ENCODE data around the gene HDAC4. TPM values are rescaled to one million over a fixed set of nuclear protein-coding genes. Genes with fewer than 3 reads are reported as not detected.

The HDAC4 gene
- total RNA-seq, 1 experiment from 2014 or later = 47.6 TPM

- Histone ChIP-seq H3K79me2 (ENCODE audit: insufficient read depth, low read length) (peaks cover 32% of the 10 kb centered on the region), H3K4me3 (replicated peaks in 1 of 2; ENCODE audit: low read depth in 1 of 2, low read length in 2 of 2) (no peak overlapping the region), H3K9ac (ENCODE audit: low read length) (no peak overlapping the region), H4K20me1 (ENCODE audit: insufficient read depth) (no peaks in the 10 kb centered on the region), H3K27me3 (ENCODE audit: insufficient read depth, low read length) (no peaks in the 10 kb centered on the region), H3K36me3 (ENCODE audit: control insufficient read depth in 1 of 2, insufficient read depth in 2 of 2, low read length in 2 of 2) (no peaks in the 10 kb centered on the region), H3K27ac (ENCODE audit: low read depth, low read length) (no peak overlapping the region), H2AFZ (ENCODE audit: low read depth, low read length, poor library complexity, severe bottlenecking) (no peak overlapping the region), H3K9me3 (ENCODE audit: control insufficient read depth in 1 of 2, insufficient read depth in 1 of 2, low read depth in 1 of 2, low read length in 2 of 2) (no peaks in the 10 kb centered on the region), H3K4me2 (ENCODE audit: low read length) (no peak overlapping the region), H3K4me1 (ENCODE audit: control insufficient read depth in 1 of 2, insufficient read depth in 2 of 2, low read length in 2 of 2) (no peaks in the 10 kb centered on the region), H3K9me2 (ENCODE audit: insufficient read depth) (no peaks in the 10 kb centered on the region)
- no TSS peak for BruUV-seq (replicated peaks)
- DNase-seq (ENCODE audit: low read depth, low spot score) = no peak
- TF ChIP-seq EGR1 (IDR thresholded peaks at IDR 0.05; ENCODE audit: low read depth) = no peak
- TF ChIP-seq ZNF274 (IDR thresholded peaks at IDR 0.05; ENCODE audit: low read depth, low read length) = no peak
- no peak for TF ChIP-seq RAD21 (IDR thresholded peaks at IDR 0.05; ENCODE audit: low read depth)
- no peak for TF ChIP-seq SRF (IDR thresholded peaks at IDR 0.05; ENCODE audit: low read depth)
- TF ChIP-seq CBX3 (IDR thresholded peaks at IDR 0.05; ENCODE audit: low read depth) = no peak
- no peak for TF ChIP-seq CTCF (IDR thresholded peaks at IDR 0.05 in 2 of 3, conservative IDR thresholded peaks at IDR 0.05 in 1 of 3; ENCODE audit: borderline replicate concordance in 1 of 3, insufficient read depth in 1 of 3, low read depth in 2 of 3, low read length in 2 of 3)
- no peak for TF ChIP-seq POLR2AphosphoS5 (IDR thresholded peaks at IDR 0.05; ENCODE audit: low read depth, low read length)
- no peak for TF ChIP-seq YY1 (IDR thresholded peaks at IDR 0.05; ENCODE audit: extremely low read depth, insufficient replicate concordance, low read depth, low read length)
- TF ChIP-seq FOSL1 (IDR thresholded peaks at IDR 0.05; ENCODE audit: low read depth) = no peak
- TF ChIP-seq TCF7L2 (IDR thresholded peaks at IDR 0.05; ENCODE audit: borderline replicate concordance, extremely low read depth, insufficient read depth, insufficient read length) = no peak
- TF ChIP-seq ZBTB33 (IDR thresholded peaks at IDR 0.05; ENCODE audit: extremely low read depth, insufficient replicate concordance, low read length) = no peak
- TF ChIP-seq ZFX (IDR thresholded peaks at IDR 0.05) = no peak
- TF ChIP-seq ATF3 (IDR thresholded peaks at IDR 0.05) = no peak
- no peak for TF ChIP-seq CEBPB (IDR thresholded peaks at IDR 0.05; ENCODE audit: low read depth)
- TF ChIP-seq, protein P1, sequence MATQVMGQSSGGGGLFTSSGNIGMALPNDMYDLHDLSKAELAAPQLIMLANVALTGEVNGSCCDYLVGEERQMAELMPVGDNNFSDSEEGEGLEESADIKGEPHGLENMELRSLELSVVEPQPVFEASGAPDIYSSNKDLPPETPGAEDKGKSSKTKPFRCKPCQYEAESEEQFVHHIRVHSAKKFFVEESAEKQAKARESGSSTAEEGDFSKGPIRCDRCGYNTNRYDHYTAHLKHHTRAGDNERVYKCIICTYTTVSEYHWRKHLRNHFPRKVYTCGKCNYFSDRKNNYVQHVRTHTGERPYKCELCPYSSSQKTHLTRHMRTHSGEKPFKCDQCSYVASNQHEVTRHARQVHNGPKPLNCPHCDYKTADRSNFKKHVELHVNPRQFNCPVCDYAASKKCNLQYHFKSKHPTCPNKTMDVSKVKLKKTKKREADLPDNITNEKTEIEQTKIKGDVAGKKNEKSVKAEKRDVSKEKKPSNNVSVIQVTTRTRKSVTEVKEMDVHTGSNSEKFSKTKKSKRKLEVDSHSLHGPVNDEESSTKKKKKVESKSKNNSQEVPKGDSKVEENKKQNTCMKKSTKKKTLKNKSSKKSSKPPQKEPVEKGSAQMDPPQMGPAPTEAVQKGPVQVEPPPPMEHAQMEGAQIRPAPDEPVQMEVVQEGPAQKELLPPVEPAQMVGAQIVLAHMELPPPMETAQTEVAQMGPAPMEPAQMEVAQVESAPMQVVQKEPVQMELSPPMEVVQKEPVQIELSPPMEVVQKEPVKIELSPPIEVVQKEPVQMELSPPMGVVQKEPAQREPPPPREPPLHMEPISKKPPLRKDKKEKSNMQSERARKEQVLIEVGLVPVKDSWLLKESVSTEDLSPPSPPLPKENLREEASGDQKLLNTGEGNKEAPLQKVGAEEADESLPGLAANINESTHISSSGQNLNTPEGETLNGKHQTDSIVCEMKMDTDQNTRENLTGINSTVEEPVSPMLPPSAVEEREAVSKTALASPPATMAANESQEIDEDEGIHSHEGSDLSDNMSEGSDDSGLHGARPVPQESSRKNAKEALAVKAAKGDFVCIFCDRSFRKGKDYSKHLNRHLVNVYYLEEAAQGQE (IDR thresholded peaks at IDR 0.05; ENCODE audit: low read depth) = no peak
- no peak for TF ChIP-seq ELF1 (IDR thresholded peaks at IDR 0.05; ENCODE audit: borderline replicate concordance, low read depth)
- TF ChIP-seq EZH2phosphoT487 (IDR thresholded peaks at IDR 0.05; ENCODE audit: borderline replicate concordance) = no peak
- ChIA-PET POLR2A (no interaction called here), CTCF (no interaction called here), RAD21 (ENCODE audit: low non-redundant PET in 1 of 2, low total read pairs in 2 of 2, uncharacterized antibody in 2 of 2, unreplicated experiment in 2 of 2) (no interaction called here)
- intact Hi-C loops (cut with micrococcal nuclease) = no loop called here
- no peak for ATAC-seq
These were observed 63.5 kb downstream of the HDAC4 start for GRCh38 chr2:239337122-239337876.
